GM18517 (cell line): ENCODE results near the gene TSPAN18.

ENCODE experiments used
- ATAC-seq: cut with Tn5 transposase; IDR thresholded peaks from one replicate; pipeline ENCODE4 v1.9.1; 2021; ENCODE audit warnings: mild to moderate bottlenecking, moderate library complexity; ENCODE audit not compliant: unreplicated experiment

Gene TSPAN18

DNA sequence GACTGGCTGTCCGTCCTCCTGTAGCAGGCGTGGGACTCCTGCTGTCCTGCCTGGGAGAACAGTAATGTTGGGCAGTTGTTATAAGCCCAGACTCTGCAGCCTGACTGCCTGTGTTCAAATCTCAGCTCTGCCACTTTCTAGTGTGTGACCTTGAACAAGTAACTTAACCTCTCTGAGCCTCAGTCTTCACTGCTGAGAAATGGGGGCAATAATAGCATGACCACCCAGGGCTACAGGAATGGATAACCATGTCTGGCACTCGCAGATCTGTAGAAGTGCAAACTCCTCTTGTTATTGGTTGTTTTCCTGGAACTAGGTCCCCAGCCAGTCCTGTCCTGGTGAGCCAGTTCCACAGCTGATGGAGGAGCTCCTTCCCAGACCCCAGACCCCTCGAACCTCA lies 154.2 kb downstream of the TSPAN18 start:
- no peak for ATAC-seq

- ATAC-seq = no peak
Measured at GRCh38 chr11:44883277-44883676, 156.5 kb downstream of the TSPAN18 start.

- ATAC-seq = no peak
Measured at GRCh38 chr11:44884056-44884455, 157.3 kb downstream of the TSPAN18 start.

DNA sequence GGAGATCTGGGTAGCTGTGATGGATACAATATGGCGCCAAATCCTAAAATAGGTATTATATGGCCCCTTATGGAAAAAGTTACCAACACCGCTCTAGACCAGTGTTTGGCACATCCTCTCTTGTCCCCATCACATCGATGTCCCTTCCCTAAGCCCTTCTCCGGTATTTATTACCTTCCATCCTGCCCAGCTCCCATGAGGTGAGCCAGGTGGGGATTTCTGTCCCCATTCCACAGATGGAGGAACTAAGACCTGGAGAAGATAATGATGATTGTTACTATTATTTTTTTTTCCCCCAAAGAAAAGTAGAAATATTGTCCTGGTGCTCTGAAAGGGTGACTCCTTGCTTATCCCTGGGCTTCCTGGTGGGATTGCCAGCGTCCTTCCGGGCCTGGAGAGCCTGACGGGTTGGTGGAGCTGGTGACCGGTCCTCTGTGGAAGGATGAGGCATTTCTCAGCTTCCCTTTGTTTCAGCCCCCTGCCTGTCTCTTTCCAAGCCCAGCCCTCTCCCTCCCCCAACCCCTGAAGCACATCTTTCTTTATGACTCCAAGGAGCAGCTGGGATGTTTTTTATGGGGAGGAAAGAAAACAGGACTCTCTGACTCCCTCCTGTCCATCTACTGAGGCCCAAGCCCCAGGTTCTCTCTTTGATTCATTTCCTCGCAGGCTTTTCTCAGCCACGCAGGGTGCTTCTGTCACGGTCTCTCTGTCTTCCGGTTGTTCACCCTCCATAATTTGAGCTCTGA lies 158.5 kb downstream of the TSPAN18 start:
- no peak for ATAC-seq

DNA sequence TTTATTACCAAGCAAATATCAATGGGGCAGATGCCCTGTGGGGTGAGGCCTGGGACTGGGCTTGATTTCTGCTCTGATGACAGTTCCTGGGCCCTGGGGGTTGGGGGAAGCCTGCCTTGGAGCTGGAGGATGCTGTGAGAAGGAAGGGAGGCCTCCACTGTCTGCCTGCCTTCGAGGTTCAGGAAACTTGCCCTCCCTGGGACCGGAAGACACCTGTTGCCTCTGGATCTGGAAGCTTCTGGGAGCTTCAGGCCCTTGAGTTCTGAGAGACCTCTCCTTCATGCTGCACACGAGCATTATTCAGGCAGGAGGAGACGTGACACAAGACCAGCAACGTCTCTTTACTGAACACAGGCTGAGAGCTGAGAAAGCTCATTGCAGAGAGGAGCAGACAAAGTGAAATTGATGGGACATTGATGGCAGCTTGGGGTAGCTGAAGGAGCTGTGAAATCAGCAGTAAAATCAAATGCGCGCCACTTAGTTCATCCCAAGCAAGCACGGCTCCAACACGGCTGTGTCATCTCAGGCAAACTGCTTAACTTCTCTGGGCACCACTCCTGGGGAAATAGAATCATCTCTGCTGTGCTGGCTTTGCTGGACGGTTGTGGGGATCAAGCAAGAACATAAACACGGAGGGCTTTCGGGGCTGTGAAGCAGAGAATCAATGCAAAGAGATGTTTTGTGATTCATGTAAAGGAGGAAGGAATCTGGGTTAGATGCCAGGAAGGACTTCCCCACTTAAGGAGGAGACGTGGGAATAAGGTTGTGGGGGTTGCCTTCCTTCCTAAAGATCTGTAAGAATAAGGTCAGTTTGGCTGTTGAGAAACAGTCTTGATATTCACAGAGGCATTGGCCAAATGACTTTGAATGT lies 159.4 kb downstream of the TSPAN18 start:
- no peak for ATAC-seq

DNA sequence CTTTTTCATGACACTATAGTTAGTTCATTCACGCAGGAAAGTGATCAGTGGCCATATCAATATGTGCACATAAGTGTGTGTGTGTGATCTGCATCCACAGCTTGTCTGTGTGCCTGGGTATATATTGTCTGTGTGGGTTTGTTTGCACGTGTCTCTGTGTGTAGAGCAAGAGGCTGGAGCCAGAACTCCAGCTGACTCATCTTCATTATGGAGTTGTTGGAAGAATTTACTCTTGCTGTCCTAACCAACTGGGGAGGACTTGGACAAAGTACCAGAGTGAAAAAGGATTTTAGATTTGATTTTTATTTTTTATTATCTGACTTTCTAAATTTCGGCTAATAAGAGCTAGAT lies 160.0 kb downstream of the TSPAN18 start:
- ATAC-seq = no peak

DNA sequence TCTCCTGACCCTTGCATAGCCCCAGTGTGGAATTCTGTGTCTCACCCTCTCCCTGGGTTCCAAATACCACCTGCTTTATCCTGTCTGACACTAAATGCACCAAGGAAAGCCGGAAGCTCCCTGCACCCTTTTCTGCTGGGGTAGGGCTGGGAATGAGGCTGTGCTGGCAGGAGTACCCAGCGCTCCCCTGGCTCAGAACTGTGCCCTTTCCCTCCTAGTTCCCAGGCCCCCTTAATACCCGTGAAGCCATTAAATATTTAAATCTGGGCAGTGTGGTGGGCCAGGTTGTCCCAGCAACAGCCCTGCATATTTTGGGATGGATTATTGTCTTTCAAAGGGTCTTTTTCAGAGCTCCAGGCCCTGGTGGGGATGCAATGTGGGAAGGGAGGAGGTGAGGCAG lies 160.9 kb downstream of the TSPAN18 start:
- ATAC-seq = no peak

DNA sequence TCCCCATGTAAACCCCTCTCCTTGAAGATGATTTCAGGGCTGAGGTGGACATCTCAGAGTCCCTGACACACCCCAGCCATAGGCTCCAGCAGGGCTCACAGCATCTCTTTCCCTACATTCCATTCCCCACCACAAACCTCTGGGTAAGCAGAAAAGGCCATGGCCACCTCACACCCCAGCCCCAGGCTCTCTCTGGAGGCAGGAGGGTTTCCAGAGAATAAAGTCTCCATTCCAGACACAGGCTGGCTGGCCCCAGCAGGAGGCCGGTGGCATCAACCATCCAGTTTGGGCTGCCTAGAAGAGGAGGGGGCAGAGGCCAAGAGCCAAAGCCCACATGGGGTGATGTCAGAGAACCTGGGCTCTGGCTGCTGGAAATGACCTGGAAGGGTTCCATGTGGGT lies 162.5 kb downstream of the TSPAN18 start:
- ATAC-seq = no peak

DNA sequence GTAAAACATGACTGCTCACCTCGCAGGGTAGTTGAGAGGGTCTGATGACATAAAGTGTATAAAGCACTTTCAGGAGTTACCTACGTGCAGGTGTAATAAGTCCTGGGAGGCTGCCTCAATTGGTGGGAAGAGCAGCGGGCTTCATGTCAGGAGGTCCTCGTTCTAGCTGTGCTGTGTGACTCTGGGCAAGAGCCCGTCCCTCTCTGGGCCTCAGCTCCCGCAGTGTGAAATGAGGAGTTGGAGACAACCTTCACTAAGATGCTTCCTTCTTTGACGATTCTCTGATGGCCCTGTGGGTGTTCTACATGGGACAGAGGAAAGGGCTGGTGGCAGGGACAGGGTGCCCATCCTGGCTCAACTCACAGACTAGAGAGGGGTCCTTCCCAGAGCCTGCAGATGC lies 166.1 kb downstream of the TSPAN18 start:
- ATAC-seq = no peak

DNA sequence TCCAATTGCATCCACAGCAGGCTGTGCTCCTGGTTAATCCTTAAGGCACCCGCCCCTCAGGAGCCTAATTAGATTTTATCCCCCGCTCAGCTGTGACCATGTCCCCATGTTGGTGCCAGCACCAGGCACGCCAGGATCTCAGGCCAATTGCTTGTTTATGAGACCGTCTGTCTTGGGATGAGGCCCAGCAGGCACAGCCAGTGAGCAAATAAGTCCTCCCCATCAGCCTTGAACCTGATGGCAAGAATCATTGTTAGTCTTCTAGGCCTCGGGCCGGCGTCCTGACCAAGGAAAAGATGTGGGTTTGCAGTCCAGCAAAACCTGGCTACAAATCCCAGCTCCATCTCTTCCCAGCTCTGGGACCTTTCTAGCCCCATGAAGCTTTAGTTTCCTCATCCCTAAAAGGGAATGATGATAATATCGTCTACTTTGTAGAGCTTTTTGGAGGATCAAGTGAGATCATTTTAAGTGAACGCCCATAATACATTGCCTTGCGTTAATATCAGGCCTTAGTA lies 166.6 kb downstream of the TSPAN18 start:
- ATAC-seq = no peak

- no peak for ATAC-seq
Measured at GRCh38 chr11:44893846-44894617, 167.3 kb downstream of the TSPAN18 start.

- ATAC-seq = no peak
Measured at GRCh38 chr11:44899959-44900358, 173.2 kb downstream of the TSPAN18 start.

- ATAC-seq = no peak
Measured at GRCh38 chr11:44901120-44901633, 174.4 kb downstream of the TSPAN18 start.

DNA sequence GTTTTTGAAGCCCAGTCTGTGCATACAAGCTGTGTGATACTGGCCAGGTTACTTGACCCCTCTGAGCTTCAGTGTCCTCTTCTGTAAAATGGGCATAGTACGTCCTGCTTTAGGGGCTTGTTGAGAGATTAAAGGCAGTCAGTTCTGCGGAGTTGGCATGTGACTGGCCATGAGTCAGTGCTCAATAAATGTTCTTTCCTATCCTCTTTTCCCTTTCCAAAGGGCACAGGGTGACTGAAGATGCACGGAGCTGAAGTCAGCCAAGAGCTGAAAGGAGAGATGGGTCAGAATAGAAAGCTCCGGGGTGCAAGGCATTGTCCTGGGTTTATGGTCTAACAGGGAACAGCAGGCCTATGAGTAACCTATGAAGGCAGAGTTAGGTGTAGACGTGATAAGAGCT lies 175.0 kb downstream of the TSPAN18 start:
- ATAC-seq = no peak

- ATAC-seq = no peak
Measured at GRCh38 chr11:44903035-44903434, 176.3 kb downstream of the TSPAN18 start.

DNA sequence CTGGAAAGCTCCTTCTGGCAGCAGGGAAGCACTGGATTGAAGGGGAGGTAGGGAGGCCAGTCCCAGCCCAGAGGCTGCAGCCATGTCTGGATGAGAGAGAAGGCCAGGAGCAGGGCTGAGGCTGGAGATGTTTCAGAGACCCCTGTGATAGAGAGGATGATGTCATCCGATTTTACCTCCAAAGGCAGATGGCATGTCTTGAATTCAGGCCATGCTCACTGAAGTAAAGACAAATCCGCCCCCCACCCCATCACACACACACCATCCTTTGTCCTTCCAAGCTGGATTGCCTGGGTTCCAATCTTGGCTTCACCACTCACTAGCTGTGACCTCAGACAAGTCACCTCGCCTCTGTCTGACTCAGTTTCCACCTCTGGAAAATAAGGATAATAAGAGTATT lies 176.8 kb downstream of the TSPAN18 start:
- no peak for ATAC-seq

GRCh38 chr11:44904261-44905020 lies 177.7 kb downstream of the TSPAN18 start:
- no peak for ATAC-seq

GRCh38 chr11:44905131-44905866 lies 178.5 kb downstream of the TSPAN18 start:
- ATAC-seq = no peak

DNA sequence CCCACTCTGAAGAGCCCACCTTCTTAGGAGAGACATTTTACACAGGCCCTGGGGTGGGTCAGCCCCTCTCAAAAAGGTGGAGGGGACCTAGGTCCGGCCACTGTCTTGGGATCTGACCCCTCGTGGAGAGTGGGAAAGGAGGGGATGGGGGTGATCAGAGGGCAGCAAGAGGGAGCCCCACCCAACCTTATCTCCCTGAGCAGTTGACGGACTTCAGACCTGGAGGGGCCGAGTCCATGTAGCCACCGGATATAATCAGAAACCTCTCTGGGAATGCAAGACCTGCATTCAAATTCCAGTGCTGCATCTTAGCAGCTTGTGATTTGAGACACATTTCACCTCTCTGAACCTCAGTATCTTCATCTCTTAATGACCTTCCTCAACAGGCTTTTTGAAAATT lies 179.9 kb downstream of the TSPAN18 start:
- ATAC-seq = no peak

DNA sequence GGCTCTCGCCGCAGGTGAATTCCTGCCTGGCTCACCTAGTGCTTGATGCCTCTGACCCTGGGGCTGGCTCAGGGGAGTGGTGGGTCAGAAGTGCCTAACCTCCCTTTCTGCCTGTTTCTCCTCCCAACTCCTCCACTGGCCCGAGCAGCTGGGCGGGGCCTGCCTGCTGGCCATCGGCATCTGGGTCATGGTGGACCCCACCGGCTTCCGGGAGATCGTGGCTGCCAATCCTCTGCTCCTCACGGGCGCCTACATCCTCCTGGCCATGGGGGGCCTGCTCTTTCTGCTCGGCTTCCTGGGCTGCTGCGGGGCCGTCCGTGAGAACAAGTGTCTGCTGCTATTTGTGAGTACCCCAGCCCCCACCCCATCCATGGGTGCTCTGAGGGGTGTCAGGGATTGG lies 182.8 kb downstream of the TSPAN18 start:
- no peak for ATAC-seq
